BE2C (cell line): Measurements from ENCODE around the gene TCF25.

ENCODE experiments used
- DNase-seq: peaks from one replicate; pipeline ENCODE4 v3.0.0-alpha.2; 2020
- H3K27me3 ChIP-seq: fragments of 250-450 bp; sonication (Bioruptor Pico); 2 replicates; pipeline ENCODE4 v1.5.1; 2020; ENCODE audit warnings: mild to moderate bottlenecking
- H3K36me3 ChIP-seq: fragments of 250-450 bp; sonication (Bioruptor Pico); 2 replicates; pipeline ENCODE4 v1.5.1; 2020; ENCODE audit warnings: mild to moderate bottlenecking
- H3K4me1 ChIP-seq: fragments of 250-450 bp; sonication (Bioruptor Pico); 2 replicates; pipeline ENCODE4 v1.5.1; 2020
- H3K4me3 ChIP-seq: 2 replicates; pipeline ENCODE4 v1.5.1; 2011; ENCODE audit warnings: low read depth, low read length
- H3K9me3 ChIP-seq: fragments of 250-450 bp; sonication (Bioruptor Pico); 2 replicates; pipeline ENCODE4 v1.5.1; 2020
- TF ChIP-seq, protein P1 (sequence below): IDR thresholded peaks from 2 replicates; pipeline ENCODE4 v1.5.1; 2012; ENCODE audit warnings: mild to moderate bottlenecking, low read depth, low read length

TCF25 gene

GRCh38 chr16:89847051-89847939 is 26.1 kb upstream of the TCF25 start:
- TF ChIP-seq, protein P1, sequence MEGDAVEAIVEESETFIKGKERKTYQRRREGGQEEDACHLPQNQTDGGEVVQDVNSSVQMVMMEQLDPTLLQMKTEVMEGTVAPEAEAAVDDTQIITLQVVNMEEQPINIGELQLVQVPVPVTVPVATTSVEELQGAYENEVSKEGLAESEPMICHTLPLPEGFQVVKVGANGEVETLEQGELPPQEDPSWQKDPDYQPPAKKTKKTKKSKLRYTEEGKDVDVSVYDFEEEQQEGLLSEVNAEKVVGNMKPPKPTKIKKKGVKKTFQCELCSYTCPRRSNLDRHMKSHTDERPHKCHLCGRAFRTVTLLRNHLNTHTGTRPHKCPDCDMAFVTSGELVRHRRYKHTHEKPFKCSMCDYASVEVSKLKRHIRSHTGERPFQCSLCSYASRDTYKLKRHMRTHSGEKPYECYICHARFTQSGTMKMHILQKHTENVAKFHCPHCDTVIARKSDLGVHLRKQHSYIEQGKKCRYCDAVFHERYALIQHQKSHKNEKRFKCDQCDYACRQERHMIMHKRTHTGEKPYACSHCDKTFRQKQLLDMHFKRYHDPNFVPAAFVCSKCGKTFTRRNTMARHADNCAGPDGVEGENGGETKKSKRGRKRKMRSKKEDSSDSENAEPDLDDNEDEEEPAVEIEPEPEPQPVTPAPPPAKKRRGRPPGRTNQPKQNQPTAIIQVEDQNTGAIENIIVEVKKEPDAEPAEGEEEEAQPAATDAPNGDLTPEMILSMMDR, result no peak
- H3K4me3 ChIP-seq, result no peak overlapping the region
- no peaks in the 10 kb centered on the region for H3K36me3 ChIP-seq
- H3K4me1 ChIP-seq, result peaks cover 18% of the 10 kb centered on the region
- no peaks in the 10 kb centered on the region for H3K9me3 ChIP-seq
- H3K27me3 ChIP-seq, result no peaks in the 10 kb centered on the region
- no peak for DNase-seq

DNA sequence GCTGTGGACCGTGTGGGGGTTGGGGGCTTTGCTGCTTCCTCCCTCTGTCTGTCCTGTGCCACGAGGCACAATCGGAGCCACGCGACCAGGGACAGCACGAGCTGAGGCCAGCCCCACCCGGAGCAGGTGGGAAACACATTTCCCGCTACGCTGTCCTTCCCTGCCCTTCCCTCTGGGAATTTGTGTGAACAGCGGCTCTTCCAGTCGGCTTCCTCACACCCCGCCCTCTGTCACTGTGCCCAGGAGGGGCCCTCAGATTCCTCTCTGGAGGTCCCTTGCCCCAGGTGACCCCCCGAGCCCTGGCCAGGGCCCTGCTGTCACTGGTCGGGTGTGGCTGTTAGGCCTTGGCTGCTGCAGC is 25.5 kb upstream of the TCF25 start:
- Histone ChIP-seq H3K36me3 (no peaks in the 10 kb centered on the region), H3K4me1 (peaks cover 13% of the 10 kb centered on the region), H3K9me3 (no peaks in the 10 kb centered on the region), H3K27me3 (no peaks in the 10 kb centered on the region), H3K4me3 (no peak overlapping the region)
- TF ChIP-seq, protein P1, result no peak
- no peak for DNase-seq

GRCh38 chr16:89848974-89849373 is 24.4 kb upstream of the TCF25 start:
- Histone ChIP-seq H3K27me3 (no peaks in the 10 kb centered on the region), H3K9me3 (no peaks in the 10 kb centered on the region), H3K4me3 (no peak overlapping the region), H3K4me1 (peaks cover 9% of the 10 kb centered on the region), H3K36me3 (no peaks in the 10 kb centered on the region)
- TF ChIP-seq, protein P1, result no peak
- DNase-seq, result no peak

DNA sequence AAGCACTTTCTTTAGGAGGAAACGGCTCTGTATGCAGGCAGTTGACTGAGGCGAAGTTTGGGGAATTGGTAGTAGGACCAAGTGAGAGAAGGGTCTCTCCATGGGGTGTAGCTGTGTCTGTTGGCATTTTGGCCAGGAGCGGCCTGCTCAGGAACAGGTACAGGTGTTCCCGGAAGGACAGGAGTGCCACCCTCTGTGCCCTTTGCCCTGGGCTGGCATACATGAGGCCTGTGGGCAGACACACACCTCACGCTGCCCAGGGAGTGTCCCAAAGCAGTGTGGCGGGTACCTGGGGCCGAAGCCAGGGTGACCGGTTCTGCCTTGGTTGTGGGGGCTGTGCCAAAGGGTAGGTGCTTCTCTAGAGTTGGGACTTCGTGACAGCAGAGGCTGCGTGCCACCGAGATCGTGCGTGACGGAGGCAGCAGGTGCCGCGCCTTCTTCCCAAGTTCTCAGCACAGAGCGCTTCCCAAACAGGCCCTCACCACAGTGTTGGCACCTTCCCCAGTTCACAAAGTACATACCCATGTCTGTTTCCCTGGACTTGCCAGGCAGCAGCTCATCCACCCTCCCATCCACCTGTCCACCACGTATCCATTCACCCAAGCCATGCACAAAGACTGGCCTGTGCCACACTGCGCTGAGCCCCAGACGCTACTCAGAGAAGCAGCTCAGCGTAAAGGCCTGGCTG is 19.9 kb upstream of the TCF25 start:
- H3K27me3 ChIP-seq, result no peaks in the 10 kb centered on the region
- no peak for DNase-seq
- TF ChIP-seq, protein P1, result no peak
- H3K36me3 ChIP-seq, result no peaks in the 10 kb centered on the region
- H3K4me3 ChIP-seq, result no peak overlapping the region
- H3K4me1 ChIP-seq, result no peaks in the 10 kb centered on the region
- no peaks in the 10 kb centered on the region for H3K9me3 ChIP-seq

DNA sequence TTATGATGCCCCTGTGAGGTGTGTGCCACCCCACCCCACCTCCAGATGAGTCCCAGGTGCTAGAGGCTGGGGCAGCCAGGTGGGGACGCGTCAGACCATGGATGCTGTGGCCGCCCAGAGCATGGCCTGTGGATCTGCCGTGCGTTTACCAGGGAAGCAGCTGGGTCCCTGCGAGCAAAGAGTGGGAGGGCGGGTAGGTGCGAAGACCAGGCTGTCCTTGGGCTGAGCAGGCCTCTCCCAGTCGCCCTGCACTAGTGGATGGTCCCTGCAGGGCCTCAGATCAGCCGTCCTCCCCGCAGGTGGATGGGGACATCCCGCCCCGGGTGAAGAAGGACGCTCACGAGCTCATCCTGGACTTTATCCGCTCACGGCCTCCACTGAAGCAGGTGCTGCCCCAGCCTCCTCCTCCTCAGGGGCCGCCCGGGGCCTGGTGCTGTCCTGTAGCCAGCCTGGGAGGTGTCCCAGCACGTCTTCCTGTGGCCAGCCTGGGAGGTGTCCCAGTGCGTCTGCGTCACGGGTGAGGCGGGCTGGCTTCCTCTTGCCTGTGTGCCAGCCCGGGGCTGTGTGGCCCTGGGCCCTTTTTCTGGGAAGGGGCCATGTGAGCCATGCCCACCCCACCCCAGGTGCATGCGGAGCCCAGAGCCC is 18.0 kb upstream of the TCF25 start:
- no peak for DNase-seq
- Histone ChIP-seq H3K27me3 (no peaks in the 10 kb centered on the region), H3K36me3 (no peaks in the 10 kb centered on the region), H3K9me3 (no peaks in the 10 kb centered on the region), H3K4me3 (no peak overlapping the region), H3K4me1 (no peaks in the 10 kb centered on the region)
- TF ChIP-seq, protein P1, result no peak
